Upper lobe of left lung (tissue), 4 donors: ENCODE results near the gene NRXN3.

Source experiments
- CTCF ChIP-seq, 6 experiments: fragments of 450-650 bp in 4 of 6; fragments of 200-600 bp in 2 of 6; sonication (generic) in 2 of 6; IDR thresholded peaks; one replicate each; pipeline ENCODE4 v1.5.1; 2016 to 2019; ENCODE audit warnings: antibody characterized with exemption in 6 of 6
- POLR2AphosphoS5 ChIP-seq, 2 donors: sonication (generic); formaldehyde crosslinking; IDR thresholded peaks; one replicate each; pipeline ENCODE4 v1.5.1; 2017; ENCODE audit warnings: antibody characterized with exemption in 2 of 2

DNA sequence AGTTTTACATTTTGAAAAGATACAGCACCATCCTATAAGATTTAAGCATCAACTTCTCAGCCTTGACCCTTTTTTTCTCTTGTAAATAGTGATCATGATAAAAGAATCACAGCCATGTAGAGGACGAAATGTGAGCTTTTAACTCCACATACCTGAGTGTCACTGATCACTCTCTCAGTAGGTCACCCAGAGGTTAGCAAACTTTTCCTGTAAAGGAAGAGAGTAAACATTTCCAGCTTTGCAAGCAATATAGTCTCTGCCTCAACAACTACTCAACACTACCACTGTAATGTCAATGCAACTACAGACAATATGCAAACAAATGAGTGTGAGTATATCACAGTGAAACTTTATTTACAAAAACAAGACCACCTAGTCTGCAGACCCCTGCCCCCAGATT lies 1129.0 kb downstream of the NRXN3 start:
- TF ChIP-seq CTCF (IDR thresholded peaks at IDR 0.05): no peak
- TF ChIP-seq POLR2AphosphoS5 (IDR thresholded peaks at IDR 0.05): no peak
